ENCODE results near the gene UBE2R2. TPM values are rescaled to one million over a fixed set of nuclear protein-coding genes. Genes with fewer than 3 reads are reported as not detected.
"Not testable (repeated sequence)": the region's sequence is repeated elsewhere in the genome, so short reads cannot be mapped to it uniquely, and the experiment has no call there.

Gene UBE2R2
- total RNA-seq, 1 experiment from 2014 or later, result 14.1 TPM

- no peak for DNase-seq (ENCODE audit: low spot score)
Observed at GRCh38 chr9:33926746-33927485, 110.0 kb downstream of the UBE2R2 start.

GRCh38 chr9:33927694-33928093 lies 110.7 kb downstream of the UBE2R2 start:
- no peak for DNase-seq (ENCODE audit: low spot score)

GRCh38 chr9:33931326-33931725 lies 114.4 kb downstream of the UBE2R2 start:
- no peak for DNase-seq (ENCODE audit: low spot score)

- DNase-seq (ENCODE audit: low spot score), result no peak
Observed at GRCh38 chr9:33932078-33932807, 115.3 kb downstream of the UBE2R2 start.

- no peak for DNase-seq (ENCODE audit: low spot score)
Observed at GRCh38 chr9:33934188-33934878, 117.4 kb downstream of the UBE2R2 start.

GRCh38 chr9:33939924-33940874 lies 123.2 kb downstream of the UBE2R2 start:
- DNase-seq (ENCODE audit: low spot score), result peak; percentile 85

- no peak for DNase-seq (ENCODE audit: low spot score)
Observed at GRCh38 chr9:33942471-33943083, 125.6 kb downstream of the UBE2R2 start.

GRCh38 chr9:33943389-33943788 lies 126.4 kb downstream of the UBE2R2 start:
- no peak for DNase-seq (ENCODE audit: low spot score)

- no peak for DNase-seq (ENCODE audit: low spot score)
Observed at GRCh38 chr9:33946779-33947535, 130.0 kb downstream of the UBE2R2 start.

- no peak for DNase-seq (ENCODE audit: low spot score)
Observed at GRCh38 chr9:33950371-33950770, 133.4 kb downstream of the UBE2R2 start.

- DNase-seq (ENCODE audit: low spot score), result no peak
Observed at GRCh38 chr9:33952066-33952465, 135.1 kb downstream of the UBE2R2 start.

GRCh38 chr9:33956544-33956943 lies 139.6 kb downstream of the UBE2R2 start:
- no peak for DNase-seq (ENCODE audit: low spot score)

- no peak for DNase-seq (ENCODE audit: low spot score)
Observed at GRCh38 chr9:33959725-33960124, 142.8 kb downstream of the UBE2R2 start.

- DNase-seq (ENCODE audit: low spot score), result not testable (repeated sequence)
Observed at GRCh38 chr9:33962468-33962867, 145.5 kb downstream of the UBE2R2 start.

- DNase-seq (ENCODE audit: low spot score), result no peak
Observed at GRCh38 chr9:33964086-33964768, 147.3 kb downstream of the UBE2R2 start.

All from HT-29 (cell line).